Endometrium (tissue), 2 donors: ENCODE data around the gene SCMH1.
"Not testable (repeated sequence)": the region's sequence is repeated elsewhere in the genome, so short reads cannot be mapped to it uniquely, and the experiment has no call there.

Experiments
- FAIRE-seq: peaks from 2 replicates; lab custom pipeline; 2012; peaks lifted over from hg19 to GRCh38; lab: Jason Lieb, UNC
- donor health status: control.
- donor health status: control.

SCMH1 gene

GRCh38 chr1:41249319-41249718 is 7.2 kb upstream of the SCMH1 start:
- FAIRE-seq: no peak

GRCh38 chr1:41246568-41246967 is 4.5 kb upstream of the SCMH1 start:
- FAIRE-seq: no peak

- no peak for FAIRE-seq
These were observed 3.6 kb upstream of the SCMH1 start for GRCh38 chr1:41245659-41246058.

- no peak for FAIRE-seq
These were observed 926 bp upstream of the SCMH1 start for GRCh38 chr1:41243079-41243385.

GRCh38 chr1:41242342-41243078 is 404 bp upstream of the SCMH1 start:
- FAIRE-seq: no peak

GRCh38 chr1:41241354-41241748 is 755 bp downstream of the SCMH1 start:
- FAIRE-seq: no peak

- FAIRE-seq: no peak
These were observed 1.2 kb downstream of the SCMH1 start for GRCh38 chr1:41240781-41241353.

GRCh38 chr1:41239988-41240610 is 2.0 kb downstream of the SCMH1 start:
- no peak for FAIRE-seq

GRCh38 chr1:41238311-41238988 is 3.7 kb downstream of the SCMH1 start:
- no peak for FAIRE-seq

GRCh38 chr1:41236781-41237180 is 5.3 kb downstream of the SCMH1 start:
- no peak for FAIRE-seq

- no peak for FAIRE-seq
These were observed 6.2 kb downstream of the SCMH1 start for GRCh38 chr1:41235893-41236292.

- FAIRE-seq: no peak
These were observed 8.4 kb downstream of the SCMH1 start for GRCh38 chr1:41233708-41234107.

GRCh38 chr1:41232305-41232704 is 9.8 kb downstream of the SCMH1 start:
- FAIRE-seq: no peak

- no peak for FAIRE-seq
These were observed 11.4 kb downstream of the SCMH1 start for GRCh38 chr1:41230656-41231055.

GRCh38 chr1:41229219-41229618 is 12.9 kb downstream of the SCMH1 start:
- FAIRE-seq: not testable (repeated sequence)

- no peak for FAIRE-seq
These were observed 15.2 kb downstream of the SCMH1 start for GRCh38 chr1:41226815-41227434.

- FAIRE-seq: no peak
These were observed 16.6 kb downstream of the SCMH1 start for GRCh38 chr1:41225495-41225894.

- FAIRE-seq: no peak
These were observed 19.6 kb downstream of the SCMH1 start for GRCh38 chr1:41222496-41222895.

GRCh38 chr1:41221995-41222394 is 20.1 kb downstream of the SCMH1 start:
- no peak for FAIRE-seq

GRCh38 chr1:41218152-41218551 is 24.0 kb downstream of the SCMH1 start:
- FAIRE-seq: no peak

GRCh38 chr1:41217441-41217840 is 24.7 kb downstream of the SCMH1 start:
- no peak for FAIRE-seq

GRCh38 chr1:41215623-41216022 is 26.5 kb downstream of the SCMH1 start:
- no peak for FAIRE-seq

- no peak for FAIRE-seq
These were observed 28.8 kb downstream of the SCMH1 start for GRCh38 chr1:41213341-41213740.
